GM21786 (cell line): ENCODE results near the gene BANK1.
"Not testable (repeated sequence)": the region's sequence is repeated elsewhere in the genome, so short reads cannot be mapped to it uniquely, and the experiment has no call there.

Source experiments
- ATAC-seq: cut with Tn5 transposase; IDR thresholded peaks from one replicate; pipeline ENCODE4 v1.9.1; 2021; ENCODE audit not compliant: unreplicated experiment

Gene BANK1

GRCh38 chr4:101885574-101885973 lies 95.0 kb downstream of the BANK1 start:
- ATAC-seq, result no peak

DNA sequence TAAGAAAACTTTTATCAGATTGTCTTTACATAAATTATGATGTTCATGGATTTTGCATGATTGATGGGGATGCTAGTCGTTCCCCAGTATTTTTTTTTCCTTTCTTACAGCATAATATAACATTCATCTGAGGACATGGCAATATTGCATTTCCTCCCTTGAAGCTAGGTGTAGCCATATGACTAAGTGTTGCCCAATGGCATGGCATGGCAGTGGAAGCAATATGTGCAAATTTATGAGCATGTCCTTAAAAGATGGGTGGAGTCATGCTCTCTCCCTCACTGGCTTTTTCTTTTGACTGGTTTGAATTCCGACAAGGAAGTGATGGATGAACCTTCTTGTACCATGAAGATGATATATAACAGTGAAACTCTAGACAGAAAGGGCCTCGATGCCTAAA lies 96.3 kb downstream of the BANK1 start:
- no peak for ATAC-seq

GRCh38 chr4:101888472-101888871 lies 97.9 kb downstream of the BANK1 start:
- ATAC-seq, result no peak

GRCh38 chr4:101905527-101905926 lies 115.0 kb downstream of the BANK1 start:
- not testable (repeated sequence) for ATAC-seq

- ATAC-seq, result no peak
Observed at GRCh38 chr4:101910786-101911373, 120.3 kb downstream of the BANK1 start.

- ATAC-seq, result no peak
Observed at GRCh38 chr4:101911616-101912015, 121.1 kb downstream of the BANK1 start.

DNA sequence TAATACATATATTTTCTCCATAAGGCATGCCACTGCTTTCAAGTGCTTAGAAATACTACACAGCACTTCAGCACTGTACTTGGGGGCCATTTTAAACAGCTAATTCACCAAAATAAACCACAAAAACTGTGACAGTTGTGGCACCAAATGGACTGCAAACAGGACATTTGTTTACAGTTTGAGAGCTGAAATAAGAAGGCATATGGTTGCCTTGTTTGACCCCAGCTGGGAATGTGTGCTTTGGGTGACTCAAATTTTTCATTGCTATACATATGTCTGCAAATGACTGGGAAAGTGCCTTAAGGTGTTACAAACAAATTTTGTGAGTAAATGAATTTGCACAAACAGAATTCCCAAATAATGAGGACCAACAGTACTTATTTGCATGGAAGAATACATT lies 124.2 kb downstream of the BANK1 start:
- ATAC-seq, result no peak

GRCh38 chr4:101919373-101919977 lies 128.9 kb downstream of the BANK1 start:
- no peak for ATAC-seq

GRCh38 chr4:101921370-101921769 lies 130.8 kb downstream of the BANK1 start:
- no peak for ATAC-seq

DNA sequence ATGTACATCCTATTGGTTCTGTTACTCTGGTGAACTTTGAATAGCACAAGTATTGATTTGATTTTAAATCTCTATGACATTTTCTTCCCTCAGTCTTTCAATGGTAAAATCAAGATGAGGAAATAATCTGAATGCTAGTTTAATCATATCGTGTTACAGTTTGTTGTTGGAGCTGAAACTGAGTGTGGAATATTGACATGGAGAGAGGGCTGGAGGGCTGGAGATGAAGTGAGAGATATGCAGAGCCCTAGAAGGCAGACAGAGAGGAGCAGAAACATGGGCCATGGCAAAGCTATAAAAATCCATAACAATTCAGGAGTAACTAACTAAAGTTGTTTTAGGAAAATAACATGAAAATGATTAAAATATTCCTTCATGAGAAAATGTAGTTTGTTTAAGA lies 141.1 kb downstream of the BANK1 start:
- no peak for ATAC-seq

DNA sequence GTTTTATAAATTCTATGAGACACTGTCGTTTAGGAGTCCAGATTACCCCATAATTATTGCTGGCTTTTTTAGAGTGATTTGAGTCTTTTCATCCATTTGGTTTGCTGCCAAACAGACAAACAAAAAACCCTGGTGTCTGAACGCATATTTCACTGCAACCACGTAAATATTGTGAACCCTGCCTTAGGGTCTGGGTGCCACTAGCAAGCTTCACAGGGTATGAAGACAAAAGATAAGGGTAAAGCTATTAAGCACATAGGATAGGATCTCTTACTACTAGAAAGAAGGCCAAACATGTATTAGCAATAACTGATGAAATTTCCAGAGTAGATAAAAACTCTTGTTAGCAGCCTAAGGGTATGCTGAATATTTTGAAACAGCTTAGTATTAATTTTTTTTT lies 143.3 kb downstream of the BANK1 start:
- ATAC-seq, result no peak

DNA sequence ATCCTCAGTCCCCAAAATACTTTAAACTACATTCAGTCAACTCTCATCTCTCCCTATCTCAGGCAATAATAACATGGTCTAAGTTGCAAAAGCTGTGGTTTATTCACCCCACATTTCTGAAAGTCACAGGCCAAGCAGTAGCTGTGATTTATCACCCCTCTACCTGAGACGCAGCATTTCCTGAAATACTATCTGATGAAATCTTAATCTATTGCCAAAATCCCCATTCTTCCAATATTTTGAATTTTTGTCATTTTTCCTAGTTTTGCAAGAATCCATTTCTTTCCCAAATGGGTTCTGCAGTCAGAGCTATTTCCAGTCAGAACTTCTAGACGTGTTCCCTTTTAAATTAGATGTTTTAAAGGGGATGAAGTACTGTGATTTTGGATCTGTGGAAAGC lies 148.3 kb downstream of the BANK1 start:
- no peak for ATAC-seq

- ATAC-seq, result no peak
Observed at GRCh38 chr4:101941816-101942358, 151.4 kb downstream of the BANK1 start.

- no peak for ATAC-seq
Observed at GRCh38 chr4:101942891-101943290, 152.4 kb downstream of the BANK1 start.

GRCh38 chr4:101944649-101945048 lies 154.1 kb downstream of the BANK1 start:
- no peak for ATAC-seq

DNA sequence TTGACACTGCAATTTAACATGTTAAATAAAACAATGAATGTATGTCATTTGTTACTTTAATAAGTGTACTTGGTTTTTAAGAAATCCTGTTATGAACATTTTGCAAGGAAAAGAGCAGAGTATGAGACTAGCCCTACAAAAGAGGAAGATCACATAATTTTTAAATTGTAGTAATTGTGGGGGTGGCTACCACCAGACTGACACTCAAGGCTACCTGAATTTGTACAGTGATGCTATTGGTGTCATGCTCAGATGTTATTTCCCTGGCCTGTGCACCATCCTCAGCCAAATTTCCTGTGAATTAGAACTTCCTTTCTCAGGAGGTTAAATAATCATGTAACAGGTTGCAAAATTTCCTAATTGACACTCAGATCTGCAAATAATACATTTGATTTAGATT lies 157.5 kb downstream of the BANK1 start:
- no peak for ATAC-seq

DNA sequence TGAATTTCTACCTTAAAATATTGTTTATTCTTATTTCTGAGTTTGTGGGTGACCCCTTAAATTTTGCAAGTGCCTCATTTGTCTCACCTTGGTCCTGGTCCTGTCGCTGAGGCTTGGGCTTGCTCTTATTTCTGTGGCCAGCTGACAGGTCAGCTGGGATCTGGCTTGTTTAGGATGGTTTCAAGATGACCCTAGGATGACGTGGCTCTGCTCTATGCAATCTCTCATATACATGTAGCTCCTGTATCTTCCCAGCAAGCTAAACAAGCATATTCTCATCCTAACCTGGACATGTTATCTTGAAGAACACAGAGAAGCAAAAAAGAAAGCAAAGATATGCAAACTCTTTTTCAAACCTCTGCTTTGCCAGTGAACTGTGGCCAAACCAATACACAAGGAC lies 158.4 kb downstream of the BANK1 start:
- ATAC-seq, result no peak

DNA sequence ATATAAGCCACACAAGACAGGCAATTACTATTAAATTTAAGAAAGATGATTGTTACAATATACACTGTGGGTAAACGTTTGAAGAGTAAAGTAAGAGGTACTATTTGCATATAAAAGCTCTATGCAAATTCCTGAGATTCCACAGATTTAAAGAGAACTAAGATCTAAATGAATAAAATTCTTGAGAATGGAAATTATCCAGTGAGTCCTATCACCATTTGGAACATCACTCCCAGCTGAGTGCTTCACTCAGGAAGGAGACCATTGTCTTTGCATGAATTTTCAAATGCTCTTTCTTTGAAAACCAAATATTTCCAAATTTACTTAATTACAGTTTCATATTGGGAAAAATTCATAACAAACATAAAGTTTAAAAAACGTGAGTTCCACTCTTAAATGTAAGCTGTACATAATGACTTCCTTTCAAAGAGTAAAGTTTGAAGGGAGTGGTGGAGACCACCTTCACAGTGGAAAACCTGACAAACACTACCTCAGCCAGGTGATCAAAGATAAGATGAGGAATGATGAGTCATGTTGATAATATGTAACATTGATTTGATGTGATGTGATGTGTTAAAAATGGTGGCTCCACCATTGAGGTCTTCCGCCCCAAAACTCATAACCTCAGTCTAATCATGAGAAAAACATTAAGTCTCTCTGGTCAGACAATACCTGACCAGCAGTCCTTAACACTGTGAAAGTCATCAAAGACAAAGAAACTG lies 159.9 kb downstream of the BANK1 start:
- no peak for ATAC-seq

- ATAC-seq, result no peak
Observed at GRCh38 chr4:101952985-101953384, 162.5 kb downstream of the BANK1 start.

DNA sequence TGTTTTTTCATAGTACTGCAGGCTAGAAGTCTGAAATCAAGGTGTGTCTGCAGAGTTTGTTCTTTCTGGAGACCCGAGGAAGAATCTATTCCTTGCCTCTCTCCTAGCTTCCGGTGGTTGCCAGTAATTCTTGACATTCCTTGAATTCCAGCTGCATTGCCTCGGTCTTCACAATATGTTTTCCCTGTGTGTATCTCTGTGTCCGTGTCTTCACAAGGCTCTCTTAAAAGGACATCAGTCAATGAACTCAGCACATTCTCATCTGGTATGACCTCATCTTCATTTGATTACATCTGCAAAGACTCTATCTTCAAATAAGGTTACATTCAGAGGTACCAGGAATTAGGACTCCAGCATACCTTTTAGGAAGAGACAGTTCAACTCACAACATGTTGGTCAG lies 163.4 kb downstream of the BANK1 start:
- ATAC-seq, result no peak

GRCh38 chr4:101954351-101954750 lies 163.8 kb downstream of the BANK1 start:
- no peak for ATAC-seq

- no peak for ATAC-seq
Observed at GRCh38 chr4:101954975-101955678, 164.6 kb downstream of the BANK1 start.
